GM19463 (cell line): ENCODE measurements around the gene RANBP3L.

Source experiments
- ATAC-seq: cut with Tn5 transposase; IDR thresholded peaks from one replicate; pipeline ENCODE4 v1.9.1; 2021; ENCODE audit warnings: mild to moderate bottlenecking, moderate library complexity; ENCODE audit not compliant: unreplicated experiment

RANBP3L gene

GRCh38 chr5:36244076-36244475 is 57.6 kb downstream of the RANBP3L start:
- ATAC-seq, result no peak

- no peak for ATAC-seq
These were observed 58.0 kb downstream of the RANBP3L start for GRCh38 chr5:36243653-36244052.

GRCh38 chr5:36242534-36243485 is 58.9 kb downstream of the RANBP3L start:
- no peak for ATAC-seq

GRCh38 chr5:36241631-36242533 is 59.8 kb downstream of the RANBP3L start, which contains the start of gene NADK2:
Gene NADK2, minus strand, starts transcription at chr5:36241925. Its CDS starts 127 bp downstream, at chr5:36241798.
- peak; percentile 86 for ATAC-seq

GRCh38 chr5:36240779-36241630 is 60.7 kb downstream of the RANBP3L start:
- peak; percentile 21 for ATAC-seq

- ATAC-seq, result no peak
These were observed 62.1 kb downstream of the RANBP3L start for GRCh38 chr5:36239370-36240293.

GRCh38 chr5:36238502-36239295 is 63.0 kb downstream of the RANBP3L start:
- no peak for ATAC-seq

GRCh38 chr5:36237751-36238150 is 64.0 kb downstream of the RANBP3L start:
- no peak for ATAC-seq

GRCh38 chr5:36236801-36237200 is 64.9 kb downstream of the RANBP3L start:
- no peak for ATAC-seq

GRCh38 chr5:36232533-36232932 is 69.2 kb downstream of the RANBP3L start:
- no peak for ATAC-seq

- ATAC-seq, result no peak
These were observed 71.4 kb downstream of the RANBP3L start for GRCh38 chr5:36230151-36230790.

- ATAC-seq, result no peak
These were observed 73.2 kb downstream of the RANBP3L start for GRCh38 chr5:36228505-36228904.

- no peak for ATAC-seq
These were observed 74.7 kb downstream of the RANBP3L start for GRCh38 chr5:36227046-36227445.

GRCh38 chr5:36222620-36223019 is 79.1 kb downstream of the RANBP3L start:
- ATAC-seq, result no peak

- ATAC-seq, result no peak
These were observed 83.7 kb downstream of the RANBP3L start for GRCh38 chr5:36217988-36218387.

GRCh38 chr5:36217567-36217966 is 84.1 kb downstream of the RANBP3L start:
- ATAC-seq, result no peak

- ATAC-seq, result no peak
These were observed 85.8 kb downstream of the RANBP3L start for GRCh38 chr5:36215910-36216309.

GRCh38 chr5:36214436-36214835 is 87.3 kb downstream of the RANBP3L start:
- ATAC-seq, result no peak
